ENCODE results near the gene MTERF4. TPM values are rescaled to one million over a fixed set of nuclear protein-coding genes. Genes with fewer than 3 reads are reported as not detected.

Gene MTERF4
- total RNA-seq, 1 donor = 30.0 TPM

- no peaks in the 10 kb centered on the region for H3K9me3 ChIP-seq (ENCODE audit: low read depth, low read length)
- no peaks in the 10 kb centered on the region for H3K4me1 ChIP-seq (ENCODE audit: insufficient read depth, low read length)
- no peaks in the 10 kb centered on the region for H3K79me2 ChIP-seq (ENCODE audit: insufficient read depth, low read length)
- H3K4me2 ChIP-seq (ENCODE audit: insufficient read depth, low read length) = no peak overlapping the region
- H2AFZ ChIP-seq (ENCODE audit: low read length) = no peak overlapping the region
- DNase-seq (ENCODE audit: insufficient read length, low spot score, missing footprints) = no peak
- peaks cover 6% of the 10 kb centered on the region for H4K20me1 ChIP-seq (ENCODE audit: insufficient read depth, low read length)
- H3K27me3 ChIP-seq (ENCODE audit: insufficient read depth, low read length) = no peaks in the 10 kb centered on the region
- no peak overlapping the region for H3K27ac ChIP-seq (ENCODE audit: low read depth, low read length)
- H3K4me3 ChIP-seq (ENCODE audit: insufficient read depth, low read length) = no peak overlapping the region
- H3K36me3 ChIP-seq (ENCODE audit: insufficient read depth, low read length) = peaks cover 26% of the 10 kb centered on the region
- TF ChIP-seq, protein P1, sequence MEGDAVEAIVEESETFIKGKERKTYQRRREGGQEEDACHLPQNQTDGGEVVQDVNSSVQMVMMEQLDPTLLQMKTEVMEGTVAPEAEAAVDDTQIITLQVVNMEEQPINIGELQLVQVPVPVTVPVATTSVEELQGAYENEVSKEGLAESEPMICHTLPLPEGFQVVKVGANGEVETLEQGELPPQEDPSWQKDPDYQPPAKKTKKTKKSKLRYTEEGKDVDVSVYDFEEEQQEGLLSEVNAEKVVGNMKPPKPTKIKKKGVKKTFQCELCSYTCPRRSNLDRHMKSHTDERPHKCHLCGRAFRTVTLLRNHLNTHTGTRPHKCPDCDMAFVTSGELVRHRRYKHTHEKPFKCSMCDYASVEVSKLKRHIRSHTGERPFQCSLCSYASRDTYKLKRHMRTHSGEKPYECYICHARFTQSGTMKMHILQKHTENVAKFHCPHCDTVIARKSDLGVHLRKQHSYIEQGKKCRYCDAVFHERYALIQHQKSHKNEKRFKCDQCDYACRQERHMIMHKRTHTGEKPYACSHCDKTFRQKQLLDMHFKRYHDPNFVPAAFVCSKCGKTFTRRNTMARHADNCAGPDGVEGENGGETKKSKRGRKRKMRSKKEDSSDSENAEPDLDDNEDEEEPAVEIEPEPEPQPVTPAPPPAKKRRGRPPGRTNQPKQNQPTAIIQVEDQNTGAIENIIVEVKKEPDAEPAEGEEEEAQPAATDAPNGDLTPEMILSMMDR (IDR thresholded peaks at IDR 0.05; ENCODE audit: extremely low read depth, low read depth, low read length) = no peak
These were observed 53.1 kb downstream of the MTERF4 start for GRCh38 chr2:241048949-241049343.

DNA sequence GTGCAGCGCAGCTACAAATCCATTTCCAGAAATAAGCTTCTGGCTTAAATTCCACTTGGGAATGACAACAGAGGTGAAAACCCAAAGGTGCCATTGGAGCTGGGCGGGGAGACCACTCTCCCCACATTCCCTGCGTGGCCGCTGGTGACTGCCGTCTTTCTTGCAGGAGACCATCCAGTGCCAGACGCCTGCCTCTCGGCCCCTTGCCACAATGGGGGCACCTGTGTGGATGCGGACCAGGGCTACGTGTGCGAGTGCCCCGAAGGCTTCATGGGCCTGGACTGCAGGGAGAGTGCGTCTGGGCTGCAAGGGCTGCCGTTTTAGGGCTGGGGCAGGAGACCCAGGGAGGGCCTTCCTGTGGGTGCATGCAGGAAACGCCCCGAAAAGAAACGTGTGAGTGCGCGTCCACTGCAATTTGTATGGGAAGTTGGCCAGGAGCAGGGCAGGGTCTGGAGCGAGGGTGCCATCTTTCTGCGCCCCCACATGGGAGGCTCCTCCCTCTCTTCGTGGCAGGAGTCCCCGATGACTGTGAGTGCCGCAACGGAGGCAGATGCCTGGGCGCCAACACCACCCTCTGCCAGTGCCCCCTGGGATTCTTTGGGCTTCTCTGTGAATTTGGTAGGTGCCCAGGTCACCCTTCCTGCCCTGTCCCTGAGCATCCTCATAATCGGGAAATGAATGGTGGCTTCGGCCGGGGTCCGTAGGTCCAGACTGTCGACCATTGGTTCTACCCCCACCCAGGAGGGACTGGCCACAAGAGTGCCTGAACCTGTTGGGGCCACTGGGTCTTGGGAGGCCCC, 53.7 kb downstream of the MTERF4 start:
- no peaks in the 10 kb centered on the region for H3K27me3 ChIP-seq (ENCODE audit: insufficient read depth, low read length)
- H3K36me3 ChIP-seq (ENCODE audit: insufficient read depth, low read length) = peaks cover 20% of the 10 kb centered on the region

GRCh38 chr2:241047253-241048010, 54.7 kb downstream of the MTERF4 start:
- DNase-seq (ENCODE audit: insufficient read length, low spot score, missing footprints) = no peak
- Histone ChIP-seq H3K27ac (ENCODE audit: low read depth, low read length) (no peak overlapping the region), H3K4me3 (ENCODE audit: insufficient read depth, low read length) (no peak overlapping the region), H3K36me3 (ENCODE audit: insufficient read depth, low read length) (peaks cover 13% of the 10 kb centered on the region), H3K4me1 (ENCODE audit: insufficient read depth, low read length) (no peaks in the 10 kb centered on the region), H3K27me3 (ENCODE audit: insufficient read depth, low read length) (no peaks in the 10 kb centered on the region), H2AFZ (ENCODE audit: low read length) (no peak overlapping the region), H3K9me3 (ENCODE audit: low read depth, low read length) (no peaks in the 10 kb centered on the region), H4K20me1 (ENCODE audit: insufficient read depth, low read length) (peaks cover 2% of the 10 kb centered on the region), H3K79me2 (ENCODE audit: insufficient read depth, low read length) (no peaks in the 10 kb centered on the region), H3K4me2 (ENCODE audit: insufficient read depth, low read length) (no peak overlapping the region)
- TF ChIP-seq, protein P1 (IDR thresholded peaks at IDR 0.05; ENCODE audit: extremely low read depth, low read depth, low read length) = no peak

More for the DNA sequence above, 53.7 kb downstream of the MTERF4 start:
- H3K9me3 ChIP-seq (ENCODE audit: low read depth, low read length) = no peaks in the 10 kb centered on the region
- DNase-seq (ENCODE audit: insufficient read length, low spot score, missing footprints) = no peak
- no peak overlapping the region for H3K4me2 ChIP-seq (ENCODE audit: insufficient read depth, low read length)
- H3K27ac ChIP-seq (ENCODE audit: low read depth, low read length) = no peak overlapping the region
- H3K4me1 ChIP-seq (ENCODE audit: insufficient read depth, low read length) = no peaks in the 10 kb centered on the region
- no peaks in the 10 kb centered on the region for H3K79me2 ChIP-seq (ENCODE audit: insufficient read depth, low read length)
- TF ChIP-seq, protein P1 (IDR thresholded peaks at IDR 0.05; ENCODE audit: extremely low read depth, low read depth, low read length) = no peak
- peaks cover 3% of the 10 kb centered on the region for H4K20me1 ChIP-seq (ENCODE audit: insufficient read depth, low read length)
- no peak overlapping the region for H2AFZ ChIP-seq (ENCODE audit: low read length)
- H3K4me3 ChIP-seq (ENCODE audit: insufficient read depth, low read length) = no peak overlapping the region

Small RNA genes within 50 kb of the gene (small RNA-seq; reads per million reads assigned to genes)
- not detected for gene AC005237.2

Other genes starting within 250 kb of the MTERF4 start
- gene AGXT, start 233.5 kb downstream of the MTERF4 start, total RNA-seq = not detected in 2 replicates
- gene MAB21L4, start 206.1 kb downstream of the MTERF4 start, total RNA-seq = not detected in 2 replicates
- under 0.01 TPM in 2 replicates for gene CROCC2, start 196.0 kb downstream of the MTERF4 start, total RNA-seq
- 94.8 and 127 TPM in 2 replicates for gene SNED1, start 103.7 kb downstream of the MTERF4 start, total RNA-seq
- gene PASK, start 47.2 kb upstream of the MTERF4 start, total RNA-seq = 5.0 and 5.8 TPM in 2 replicates
- gene PPP1R7, start 48.2 kb upstream of the MTERF4 start, total RNA-seq = 46.7 and 73.7 TPM in 2 replicates
- 1.2 and 1.8 TPM in 2 replicates for gene ANO7, start 86.4 kb upstream of the MTERF4 start, total RNA-seq
- 1,414 and 1,418 TPM in 2 replicates for gene HDLBP, start 213.4 kb upstream of the MTERF4 start, total RNA-seq
- gene SEPTIN2, start 213.6 kb upstream of the MTERF4 start, total RNA-seq = 394 and 418 TPM in 2 replicates